Inflammatory macrophage (primary cell): Measurements from ENCODE around the gene TNIK.

Experiments used
- DNase-seq, 2 donors: peaks; one replicate each; pipeline ENCODE4 v3.0.0-alpha.2; 2020 to 2022

Gene TNIK

GRCh38 chr3:171279972-171280371 lies 180.2 kb downstream of the TNIK start:
- DNase-seq, result no peak

- DNase-seq, result no peak
These were observed 182.0 kb downstream of the TNIK start for GRCh38 chr3:171278299-171278590.

- no peak for DNase-seq
These were observed 182.5 kb downstream of the TNIK start for GRCh38 chr3:171277456-171278298.

GRCh38 chr3:171276923-171277322 lies 183.3 kb downstream of the TNIK start:
- DNase-seq, result no peak

GRCh38 chr3:171274222-171274621 lies 186.0 kb downstream of the TNIK start:
- DNase-seq, result no peak

GRCh38 chr3:171270541-171270940 lies 189.7 kb downstream of the TNIK start:
- no peak for DNase-seq

GRCh38 chr3:171269542-171269941 lies 190.7 kb downstream of the TNIK start:
- DNase-seq, result no peak

- no peak for DNase-seq
These were observed 191.5 kb downstream of the TNIK start for GRCh38 chr3:171268677-171269076.

- DNase-seq, result no peak
These were observed 193.1 kb downstream of the TNIK start for GRCh38 chr3:171267104-171267503.

GRCh38 chr3:171266740-171267073 lies 193.5 kb downstream of the TNIK start:
- peak in 1 of 2 donors; percentile 2 for DNase-seq

GRCh38 chr3:171266034-171266739 lies 194.0 kb downstream of the TNIK start:
- DNase-seq, result no peak

- DNase-seq, result no peak
These were observed 195.4 kb downstream of the TNIK start for GRCh38 chr3:171264758-171265157.

- no peak for DNase-seq
These were observed 197.8 kb downstream of the TNIK start for GRCh38 chr3:171262431-171262830.

- DNase-seq, result no peak
These were observed 198.7 kb downstream of the TNIK start for GRCh38 chr3:171261487-171261886.

GRCh38 chr3:171260899-171261298 lies 199.3 kb downstream of the TNIK start:
- DNase-seq, result no peak

GRCh38 chr3:171260466-171260865 lies 199.7 kb downstream of the TNIK start:
- DNase-seq, result no peak

- DNase-seq, result no peak
These were observed 201.9 kb downstream of the TNIK start for GRCh38 chr3:171258316-171258715.

- DNase-seq, result no peak
These were observed 202.7 kb downstream of the TNIK start for GRCh38 chr3:171257251-171258203.

GRCh38 chr3:171256445-171257250 lies 203.6 kb downstream of the TNIK start:
- no peak for DNase-seq

- DNase-seq, result no peak
These were observed 204.9 kb downstream of the TNIK start for GRCh38 chr3:171255236-171255806.

GRCh38 chr3:171254315-171254714 lies 205.9 kb downstream of the TNIK start:
- DNase-seq, result no peak

GRCh38 chr3:171251835-171252234 lies 208.4 kb downstream of the TNIK start:
- no peak for DNase-seq
